ENCODE data around the gene KCNQ1. TPM values are rescaled to one million over a fixed set of nuclear protein-coding genes. Genes with fewer than 3 reads are reported as not detected.

KCNQ1 gene
- total RNA-seq, 4 donors from 2014 or later: 0.89 to 2.2 (median 1.3) TPM

DNA sequence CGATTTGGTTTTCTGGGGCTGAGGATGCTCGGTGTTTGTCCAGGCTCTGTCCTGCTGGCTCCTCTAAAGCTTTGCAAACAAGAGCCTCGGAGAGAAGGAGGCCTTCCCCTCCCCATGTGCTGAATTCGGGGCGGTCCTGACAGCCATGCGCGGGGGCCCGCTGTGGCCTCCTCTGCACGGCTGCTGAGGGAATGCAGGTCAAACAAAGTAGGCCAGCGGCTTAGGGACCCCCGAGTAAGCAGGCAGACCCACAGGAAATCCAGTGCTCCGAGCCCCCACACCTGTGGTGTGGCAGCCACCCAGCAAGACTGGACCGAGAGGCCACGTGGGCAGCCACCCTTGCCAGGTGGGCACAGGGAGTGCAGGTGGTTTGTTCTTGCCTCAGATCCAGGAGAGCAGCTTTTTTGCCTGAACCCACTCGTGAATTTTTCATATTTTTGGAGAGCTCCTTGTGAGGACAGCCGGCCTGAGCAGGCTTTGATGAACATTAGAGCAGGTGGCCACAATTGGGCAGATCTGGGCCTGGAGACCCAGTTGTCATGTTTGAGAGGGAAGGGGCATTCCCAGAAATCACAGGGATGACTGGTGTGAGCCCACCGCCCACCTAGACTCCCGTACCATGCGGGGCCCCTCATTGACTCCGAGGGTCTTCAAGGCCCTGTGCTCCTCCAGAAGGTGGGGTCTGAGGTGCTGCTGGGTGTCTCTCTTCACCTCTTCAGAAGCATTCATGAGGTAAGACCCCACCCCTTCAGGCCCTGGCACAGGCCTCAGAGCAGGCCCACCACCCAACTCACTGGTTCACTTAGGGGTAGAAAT, 298.0 kb downstream of the KCNQ1 start:
- Histone ChIP-seq H3K27me3 (no peaks in the 10 kb centered on the region), H3K4me1 (peaks cover 12% of the 10 kb centered on the region), H3K27ac (no peak overlapping the region), H3K36me3 (no peaks in the 10 kb centered on the region), H3K9me3 (no peaks in the 10 kb centered on the region), H3K4me3 (no peak overlapping the region)
- WGBS: 96% methylated on average over 10 of the region's 20 CpGs
- TF ChIP-seq POLR2AphosphoS5 (IDR thresholded peaks at IDR 0.05) (no peak), POLR2A (IDR thresholded peaks at IDR 0.05) (no peak), EP300 (IDR thresholded peaks at IDR 0.05) (no peak)
- TF ChIP-seq, protein P1, sequence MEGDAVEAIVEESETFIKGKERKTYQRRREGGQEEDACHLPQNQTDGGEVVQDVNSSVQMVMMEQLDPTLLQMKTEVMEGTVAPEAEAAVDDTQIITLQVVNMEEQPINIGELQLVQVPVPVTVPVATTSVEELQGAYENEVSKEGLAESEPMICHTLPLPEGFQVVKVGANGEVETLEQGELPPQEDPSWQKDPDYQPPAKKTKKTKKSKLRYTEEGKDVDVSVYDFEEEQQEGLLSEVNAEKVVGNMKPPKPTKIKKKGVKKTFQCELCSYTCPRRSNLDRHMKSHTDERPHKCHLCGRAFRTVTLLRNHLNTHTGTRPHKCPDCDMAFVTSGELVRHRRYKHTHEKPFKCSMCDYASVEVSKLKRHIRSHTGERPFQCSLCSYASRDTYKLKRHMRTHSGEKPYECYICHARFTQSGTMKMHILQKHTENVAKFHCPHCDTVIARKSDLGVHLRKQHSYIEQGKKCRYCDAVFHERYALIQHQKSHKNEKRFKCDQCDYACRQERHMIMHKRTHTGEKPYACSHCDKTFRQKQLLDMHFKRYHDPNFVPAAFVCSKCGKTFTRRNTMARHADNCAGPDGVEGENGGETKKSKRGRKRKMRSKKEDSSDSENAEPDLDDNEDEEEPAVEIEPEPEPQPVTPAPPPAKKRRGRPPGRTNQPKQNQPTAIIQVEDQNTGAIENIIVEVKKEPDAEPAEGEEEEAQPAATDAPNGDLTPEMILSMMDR (IDR thresholded peaks at IDR 0.05): no peak
- peak in 1 of 2 donors; percentile 37 for DNase-seq (ENCODE audit: low spot score in 2 of 2)

DNA sequence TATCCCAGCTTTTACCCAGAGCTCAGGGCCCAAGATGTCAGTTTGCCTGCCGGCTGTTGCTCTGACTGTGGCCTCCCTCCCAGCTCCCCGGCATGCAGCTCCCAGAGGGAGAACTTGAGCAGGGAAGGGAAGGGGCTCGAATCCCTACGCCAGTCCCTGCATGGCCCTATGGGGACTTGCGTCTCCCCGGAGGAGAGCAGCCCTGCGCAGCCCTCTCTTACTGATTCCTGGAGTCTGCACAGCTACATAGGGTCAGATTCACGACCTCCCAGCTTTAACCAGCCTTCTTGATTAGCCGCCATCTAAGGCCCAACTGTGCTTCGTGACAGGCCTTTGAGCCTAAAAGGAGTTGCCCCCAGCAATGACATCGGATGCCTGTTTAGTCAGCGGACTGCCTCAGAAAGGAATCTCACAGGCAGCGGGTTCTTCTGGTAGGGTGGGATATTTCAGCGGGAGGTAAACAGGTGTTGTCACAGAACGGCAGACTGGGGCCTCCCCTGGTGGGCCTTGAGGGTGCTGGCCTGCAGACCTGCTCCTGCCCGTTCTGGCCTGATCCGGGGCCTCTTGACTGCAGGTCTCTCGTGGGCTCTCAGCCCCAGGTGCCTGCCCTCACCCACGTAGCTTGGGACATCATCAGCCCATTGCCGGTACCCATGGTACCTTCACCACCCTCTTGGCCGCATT, 298.8 kb downstream of the KCNQ1 start:
- Histone ChIP-seq H3K9me3 (no peaks in the 10 kb centered on the region), H3K36me3 (no peaks in the 10 kb centered on the region), H3K4me3 (no peak overlapping the region), H3K27me3 (no peaks in the 10 kb centered on the region), H3K27ac (no peak overlapping the region), H3K4me1 (peaks cover 14% of the 10 kb centered on the region)
- WGBS: 90% methylated on average over 5 of the region's 21 CpGs
- no peak for TF ChIP-seq POLR2AphosphoS5 (IDR thresholded peaks at IDR 0.05)
- TF ChIP-seq EP300 (IDR thresholded peaks at IDR 0.05): no peak
- TF ChIP-seq, protein P1 (IDR thresholded peaks at IDR 0.05): no peak
- TF ChIP-seq POLR2A (IDR thresholded peaks at IDR 0.05): no peak
- peak in 1 of 2 donors; percentile 38 for DNase-seq (ENCODE audit: low spot score in 2 of 2)

DNA sequence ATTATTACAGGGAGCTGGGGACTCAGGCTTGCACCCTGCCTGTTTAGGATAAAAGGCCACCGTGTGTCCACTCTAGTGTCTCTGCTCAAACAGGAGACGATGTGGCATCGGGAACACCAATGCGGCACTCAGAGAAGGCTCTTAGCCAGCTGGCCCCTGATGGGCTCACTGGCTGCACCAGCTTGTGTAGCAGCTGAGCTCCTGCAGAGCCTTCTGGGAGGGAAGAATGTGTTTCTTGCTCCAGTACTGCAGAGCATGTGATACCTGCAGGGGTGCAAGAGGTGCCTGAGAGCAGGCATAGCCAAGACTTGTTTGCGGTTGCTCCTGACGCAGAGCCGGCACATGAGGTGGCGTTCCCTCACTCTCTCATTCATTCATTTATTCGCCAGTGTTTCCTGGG, 299.4 kb downstream of the KCNQ1 start:
- Histone ChIP-seq H3K4me1 (peaks cover 14% of the 10 kb centered on the region), H3K36me3 (no peaks in the 10 kb centered on the region), H3K27ac (no peak overlapping the region), H3K9me3 (no peaks in the 10 kb centered on the region), H3K27me3 (no peaks in the 10 kb centered on the region), H3K4me3 (no peak overlapping the region)
- no peak for DNase-seq (ENCODE audit: low spot score in 2 of 2)
- TF ChIP-seq, protein P1 (IDR thresholded peaks at IDR 0.05): no peak
- 89% methylated on average over 9 of the region's 9 CpGs for WGBS

DNA sequence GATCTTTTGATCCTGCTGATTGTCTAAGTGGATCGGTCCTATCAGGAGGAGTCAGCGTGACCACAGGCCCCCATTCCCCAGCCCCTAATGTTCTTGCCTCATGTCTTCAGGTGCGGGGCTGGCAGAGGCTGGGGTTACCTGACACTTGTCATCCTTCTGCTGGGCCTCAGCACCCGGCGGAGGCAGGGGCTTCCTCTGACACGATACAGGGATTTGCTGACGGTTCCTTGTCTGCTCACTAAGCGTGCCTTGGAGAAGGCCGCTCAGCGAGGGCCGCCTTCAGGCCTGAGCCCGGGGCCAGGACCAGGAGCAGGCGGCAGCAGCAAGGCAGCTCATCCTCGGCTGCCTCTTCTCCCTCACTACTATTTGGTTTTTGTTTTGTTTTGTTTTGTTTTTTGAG, 300.7 kb downstream of the KCNQ1 start:
- TF ChIP-seq POLR2AphosphoS5 (IDR thresholded peaks at IDR 0.05) (no peak), POLR2A (IDR thresholded peaks at IDR 0.05) (no peak), EP300 (IDR thresholded peaks at IDR 0.05) (no peak)
- TF ChIP-seq, protein P1 (IDR thresholded peaks at IDR 0.05): no peak
- no peak overlapping the region for H3K4me3 ChIP-seq
- H3K27me3 ChIP-seq: no peaks in the 10 kb centered on the region
- no peaks in the 10 kb centered on the region for H3K9me3 ChIP-seq
- H3K27ac ChIP-seq: no peak overlapping the region
- WGBS: 93% methylated on average over 14 of the region's 14 CpGs
- DNase-seq (ENCODE audit: low spot score in 2 of 2): peak in 1 of 2 donors; percentile 44
- H3K4me1 ChIP-seq: peaks cover 14% of the 10 kb centered on the region
- H3K36me3 ChIP-seq: no peaks in the 10 kb centered on the region
